ENCODE results near the gene PRG3. TPM values are rescaled to one million over a fixed set of nuclear protein-coding genes. Genes with fewer than 3 reads are reported as not detected.
"Not testable (repeated sequence)": the region's sequence is repeated elsewhere in the genome, so short reads cannot be mapped to it uniquely, and the experiment has no call there.

The PRG3 gene
- total RNA-seq, 1 donor from 2014 or later, result not detected

GRCh38 chr11:57338142-57338541 lies 42.8 kb downstream of the PRG3 start, which contains the start of gene P2RX3:
Gene P2RX3, plus strand, starts transcription at chr11:57338352. Its CDS starts 199 bp downstream, at chr11:57338551.
- Mint-ChIP-seq H3K27me3 (ENCODE audit: unreplicated experiment) (peaks cover 20% of the 10 kb centered on the region), H3K36me3 (ENCODE audit: low read depth, unreplicated experiment) (peaks cover 11% of the 10 kb centered on the region), H3K9me3 (ENCODE audit: unreplicated experiment) (no peaks in the 10 kb centered on the region), H3K4me3 (ENCODE audit: unreplicated experiment) (peak within 1 kb of the TSS; percentile 71), H3K27ac (ENCODE audit: unreplicated experiment) (peak within 1 kb of the TSS; percentile 81), H3K4me1 (ENCODE audit: unreplicated experiment) (peaks cover 45% of the 10 kb centered on the region)
- DNase-seq (ENCODE audit: low spot score), result no peak
- no peak for TF ChIP-seq CTCF (IDR thresholded peaks at IDR 0.05; ENCODE audit: unreplicated experiment)

- H3K4me3 Mint-ChIP-seq (ENCODE audit: unreplicated experiment); DNase-seq (ENCODE audit: low spot score); H3K9me3 Mint-ChIP-seq (ENCODE audit: unreplicated experiment): not testable (repeated sequence)
- peaks cover 20% of the 10 kb centered on the region for H3K27me3 Mint-ChIP-seq (ENCODE audit: unreplicated experiment)
- peaks cover 45% of the 10 kb centered on the region for H3K4me1 Mint-ChIP-seq (ENCODE audit: unreplicated experiment)
- peaks cover 18% of the 10 kb centered on the region for H3K36me3 Mint-ChIP-seq (ENCODE audit: low read depth, unreplicated experiment)
- H3K27ac Mint-ChIP-seq (ENCODE audit: unreplicated experiment), result peak overlapping the region; percentile 13
These were observed 44.1 kb downstream of the PRG3 start for GRCh38 chr11:57336856-57337255.

- no peaks in the 10 kb centered on the region for H3K9me3 Mint-ChIP-seq (ENCODE audit: unreplicated experiment)
- H3K4me1 Mint-ChIP-seq (ENCODE audit: unreplicated experiment), result peaks cover 45% of the 10 kb centered on the region
- H3K4me3 Mint-ChIP-seq (ENCODE audit: unreplicated experiment), result peak overlapping the region; percentile 92
- peak overlapping the region; percentile 95 for H3K27ac Mint-ChIP-seq (ENCODE audit: unreplicated experiment)
- peaks cover 25% of the 10 kb centered on the region for H3K36me3 Mint-ChIP-seq (ENCODE audit: low read depth, unreplicated experiment)
- no peak for DNase-seq (ENCODE audit: low spot score)
- peaks cover 20% of the 10 kb centered on the region for H3K27me3 Mint-ChIP-seq (ENCODE audit: unreplicated experiment)
- no peak for TF ChIP-seq CTCF (IDR thresholded peaks at IDR 0.05; ENCODE audit: unreplicated experiment)
These were observed 44.8 kb downstream of the PRG3 start for GRCh38 chr11:57336111-57336666.

- DNase-seq (ENCODE audit: low spot score), result peak; percentile 69
- Mint-ChIP-seq H3K9me3 (ENCODE audit: unreplicated experiment) (no peaks in the 10 kb centered on the region), H3K27me3 (ENCODE audit: unreplicated experiment) (peaks cover 20% of the 10 kb centered on the region), H3K4me1 (ENCODE audit: unreplicated experiment) (peaks cover 44% of the 10 kb centered on the region), H3K36me3 (ENCODE audit: low read depth, unreplicated experiment) (peaks cover 31% of the 10 kb centered on the region), H3K4me3 (ENCODE audit: unreplicated experiment) (peak within 1 kb of the TSS; percentile 94), H3K27ac (ENCODE audit: unreplicated experiment) (peak within 1 kb of the TSS; percentile 95)
- TF ChIP-seq CTCF (IDR thresholded peaks at IDR 0.05; ENCODE audit: unreplicated experiment), result no peak
These were observed 45.4 kb downstream of the PRG3 start, which contains the start of gene SSRP1 for GRCh38 chr11:57335343-57336110. Gene SSRP1, minus strand, starts transcription at chr11:57335892. Its CDS starts 771 bp downstream, at chr11:57335121.

GRCh38 chr11:57335023-57335342 lies 46.0 kb downstream of the PRG3 start:
- peaks cover 35% of the 10 kb centered on the region for H3K36me3 Mint-ChIP-seq (ENCODE audit: low read depth, unreplicated experiment)
- H3K27me3 Mint-ChIP-seq (ENCODE audit: unreplicated experiment), result peaks cover 20% of the 10 kb centered on the region
- H3K9me3 Mint-ChIP-seq (ENCODE audit: unreplicated experiment), result no peaks in the 10 kb centered on the region
- TF ChIP-seq CTCF (IDR thresholded peaks at IDR 0.05; ENCODE audit: unreplicated experiment), result no peak
- H3K4me3 Mint-ChIP-seq (ENCODE audit: unreplicated experiment), result peak overlapping the region; percentile 94
- peaks cover 38% of the 10 kb centered on the region for H3K4me1 Mint-ChIP-seq (ENCODE audit: unreplicated experiment)
- no peak for DNase-seq (ENCODE audit: low spot score)
- peak overlapping the region; percentile 95 for H3K27ac Mint-ChIP-seq (ENCODE audit: unreplicated experiment)
